A673 (cell line): Measurements from ENCODE around the gene TTN. TPM values are rescaled to one million over a fixed set of nuclear protein-coding genes. Genes with fewer than 3 reads are reported as not detected.

Experiments
- BruUV-seq: library from RNA; stranded (reverse); fragments of 400-500 nt; replicated peaks from 2 replicates; lab custom pipeline; 2021; lab: Mats Ljungman, UMichigan
- CTCF ChIA-PET: fragments of 300-600 bp; sonication (Branson Sonifier 250); formaldehyde crosslinking; loops from one replicate; lab custom pipeline; 2022; ENCODE audit warnings: antibody characterized with exemption; lab: Charles Lee
- POLR2A ChIA-PET: fragments of 300-600 bp; sonication (Branson Sonifier 250); formaldehyde crosslinking; loops from one replicate; lab custom pipeline; 2022; ENCODE audit warnings: antibody characterized with exemption; ENCODE audit not compliant: low non-redundant PET; lab: Charles Lee
- DNase-seq: peaks from one replicate; pipeline ENCODE4 v3.0.0-alpha.2; 2015; ENCODE audit warnings: low spot score
- H3K27ac ChIP-seq: fragments of 200-600 bp; sonication (generic); 2 replicates; pipeline ENCODE4 v1.5.1; 2016; ENCODE audit warnings: mixed run types, low read depth, mild to moderate bottlenecking, mixed read lengths, antibody characterized with exemption, low read length; ENCODE audit not compliant: poor library complexity, severe bottlenecking
- H3K27me3 ChIP-seq: fragments of 200-600 bp; sonication (generic); replicated peaks from 2 replicates; pipeline ENCODE4 v1.6.1; 2017; ENCODE audit warnings: mixed run types, low read depth, mild to moderate bottlenecking, mixed read lengths, antibody characterized with exemption, low read length; ENCODE audit not compliant: insufficient read depth, poor library complexity
- H3K36me3 ChIP-seq: fragments of 200-600 bp; sonication (generic); 2 replicates; pipeline ENCODE4 v1.6.1; 2016; ENCODE audit warnings: mixed run types, mild to moderate bottlenecking, mixed read lengths, antibody characterized with exemption, low read length; ENCODE audit not compliant: insufficient read depth, poor library complexity, severe bottlenecking
- H3K4me1 ChIP-seq: fragments of 200-600 bp; sonication (generic); 2 replicates; pipeline ENCODE4 v1.6.1; 2017; ENCODE audit warnings: mixed run types, mild to moderate bottlenecking, mixed read lengths, antibody characterized with exemption, low read length; ENCODE audit not compliant: insufficient read depth, poor library complexity, severe bottlenecking
- H3K4me3 ChIP-seq: fragments of 200-600 bp; sonication (generic); 2 replicates; pipeline ENCODE4 v1.5.1; 2016; ENCODE audit warnings: low read depth, mixed run types, mild to moderate bottlenecking, mixed read lengths, low read length; ENCODE audit not compliant: poor library complexity, severe bottlenecking
- H3K9me3 ChIP-seq: fragments of 200-600 bp; sonication (generic); 2 replicates; pipeline ENCODE4 v1.6.1; 2016; ENCODE audit warnings: mixed run types, low read depth, mild to moderate bottlenecking, mixed read lengths, antibody characterized with exemption, low read length; ENCODE audit not compliant: poor library complexity, severe bottlenecking
- CTCF ChIP-seq: fragments of 300-800, 200-600 bp; sonication (generic); conservative IDR thresholded peaks from 2 replicates; pipeline ENCODE4 v1.5.1; 2017; ENCODE audit warnings: low read depth, mild to moderate bottlenecking, antibody characterized with exemption, low read length, moderate library complexity, mixed read lengths
- EZH2 ChIP-seq: fragments of 200-600 bp; sonication (generic); IDR thresholded peaks from 2 replicates; pipeline ENCODE4 v1.6.1; 2017; ENCODE audit warnings: borderline replicate concordance, low read depth, mild to moderate bottlenecking, mixed read lengths, antibody characterized with exemption, low read length; ENCODE audit not compliant: poor library complexity, severe bottlenecking
- intact Hi-C: fragments of 100-400 bp; cut with micrococcal nuclease; formaldehyde crosslinking; loops from one replicate; pipeline ENCODE4 v1.10.0; 2022; ENCODE audit not compliant: unreplicated experiment
- total RNA-seq: library from RNA; stranded (reverse); gene quantifications from 2 replicates; pipeline ENCODE4 v1.2.3, GENCODE V29; 2021

TTN gene
- total RNA-seq, 1 experiment from 2014 or later, result under 0.01 TPM

DNA sequence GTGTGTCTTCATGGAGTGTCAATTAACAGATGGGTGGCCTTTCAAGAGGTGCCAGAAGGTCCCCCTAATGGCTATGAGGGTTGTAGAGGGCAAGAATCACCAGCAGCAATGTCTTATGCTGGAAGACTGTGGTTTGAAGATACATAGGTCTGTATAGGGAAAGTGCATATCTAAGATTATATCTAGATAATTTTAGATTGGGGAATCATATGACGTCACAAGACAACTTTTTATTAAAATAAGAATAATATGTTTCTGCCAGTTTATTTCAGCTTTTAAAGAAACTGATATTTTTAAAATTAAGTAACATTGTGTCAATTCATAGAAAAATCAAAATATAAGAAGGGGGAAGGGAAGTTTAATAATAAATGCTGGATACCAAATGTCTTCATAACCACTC, 162.3 kb downstream of the TTN start:
- intact Hi-C loops, result no loop called here
- BruUV-seq, result no TSS peak
- CTCF ChIA-PET, result no interaction called here

DNA sequence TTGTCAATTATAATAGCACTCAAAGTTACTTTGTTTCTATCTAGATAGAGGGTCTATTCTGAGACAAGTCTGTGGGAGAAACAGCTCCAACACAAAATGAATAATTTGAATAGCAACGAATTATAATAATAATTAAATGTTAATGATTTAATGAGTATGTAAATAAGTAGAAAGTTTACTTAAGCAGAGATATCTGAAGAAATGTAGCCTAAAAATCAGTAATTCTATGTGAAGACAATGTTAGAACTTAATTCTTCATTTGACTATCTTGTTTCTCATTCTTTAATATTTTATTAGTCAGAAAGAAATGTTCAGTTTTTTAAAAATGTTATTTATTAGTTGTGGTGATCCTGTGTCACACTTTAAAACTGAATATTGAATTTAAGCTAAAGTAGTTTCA, 165.7 kb downstream of the TTN start:
- Histone ChIP-seq H3K27ac (no peak overlapping the region), H3K4me3 (no peak overlapping the region), H3K9me3 (no peaks in the 10 kb centered on the region), H3K36me3 (no peaks in the 10 kb centered on the region), H3K4me1 (no peaks in the 10 kb centered on the region), H3K27me3 (peaks cover 26% of the 10 kb centered on the region)
- intact Hi-C loops, result no loop called here
- CTCF ChIA-PET, result no interaction called here
- POLR2A ChIA-PET, result no interaction called here
- TF ChIP-seq CTCF (no peak), EZH2 (no peak)
- no peak for DNase-seq
- BruUV-seq, result no TSS peak

More for the DNA sequence above, 162.3 kb downstream of the TTN start:
- DNase-seq, result no peak
- H3K27ac ChIP-seq, result no peak overlapping the region
- peaks cover 23% of the 10 kb centered on the region for H3K27me3 ChIP-seq
- no peak overlapping the region for H3K4me3 ChIP-seq
- H3K36me3 ChIP-seq, result no peaks in the 10 kb centered on the region
- POLR2A ChIA-PET, result no interaction called here
- no peaks in the 10 kb centered on the region for H3K9me3 ChIP-seq
- H3K4me1 ChIP-seq, result no peaks in the 10 kb centered on the region
- no peak for TF ChIP-seq CTCF
- no peak for TF ChIP-seq EZH2

GRCh38 chr2:178635897-178636296, 171.3 kb downstream of the TTN start:
- BruUV-seq, result no TSS peak
- POLR2A ChIA-PET, result no interaction called here
- H3K36me3 ChIP-seq, result no peaks in the 10 kb centered on the region

More at GRCh38 chr2:178635897-178636296, 171.3 kb downstream of the TTN start:
- Histone ChIP-seq H3K27me3 (peaks cover 24% of the 10 kb centered on the region), H3K4me1 (no peaks in the 10 kb centered on the region), H3K9me3 (no peaks in the 10 kb centered on the region), H3K4me3 (no peak overlapping the region), H3K27ac (no peak overlapping the region)
- CTCF ChIA-PET, result no interaction called here
- no peak for TF ChIP-seq CTCF
- no peak for TF ChIP-seq EZH2
- intact Hi-C loops, result no loop called here
- DNase-seq, result no peak
